IMR-90 (cell line): Measurements from ENCODE around the gene ERGIC1. TPM values are rescaled to one million over a fixed set of nuclear protein-coding genes. Genes with fewer than 3 reads are reported as not detected.

Experiments used
- ATAC-seq: fragments of 200-7000 bp; cut with Tn5 transposase; 2 replicates; pipeline ENCODE4 v1.9.1; 2020; ENCODE audit warnings: low read depth, mild to moderate bottlenecking, moderate library complexity
- BruUV-seq: library from RNA; stranded (reverse); fragments of 400-500 nt; replicated peaks from 2 replicates; lab custom pipeline; 2021; lab: Mats Ljungman, UMichigan
- CTCF ChIA-PET: fragments of 300-600 bp; formaldehyde crosslinking; extraction: SDS; loops from one replicate; lab custom pipeline; 2021; ENCODE audit warnings: antibody characterized with exemption; lab: Yijun Ruan, JAX
- POLR2A ChIA-PET: fragments of 300-600 bp; sonication (Branson Sonifier 250); formaldehyde crosslinking; loops from one replicate; lab custom pipeline; 2022; ENCODE audit warnings: antibody characterized with exemption; ENCODE audit not compliant: unreplicated experiment; lab: Charles Lee
- DNase-seq: peaks from one replicate; pipeline ENCODE4 v3.0.0; 2013
- H2AFZ ChIP-seq: replicated peaks from 2 replicates; pipeline ENCODE3; 2013; ENCODE audit warnings: low read length, mild to moderate bottlenecking; ENCODE audit not compliant: poor library complexity
- H2AK5ac ChIP-seq: 2 replicates; pipeline ENCODE4 v1.6.1; 2013; ENCODE audit warnings: low read depth, low read length, inconsistent platforms
- H2AK9ac ChIP-seq: replicated peaks from 2 replicates; pipeline ENCODE3; 2013; ENCODE audit warnings: mild to moderate bottlenecking, low read depth, low read length, moderate library complexity; ENCODE audit not compliant: poor library complexity
- H2BK120ac ChIP-seq: 2 replicates; pipeline ENCODE4 v1.6.1; 2013; ENCODE audit warnings: low read depth, low read length, inconsistent platforms
- H2BK15ac ChIP-seq: 3 replicates; pipeline ENCODE4 v1.6.1; 2013; ENCODE audit warnings: low read depth, low read length, inconsistent platforms
- H2BK20ac ChIP-seq: 2 replicates; pipeline ENCODE4 v1.6.1; 2013; ENCODE audit warnings: low read depth, mild to moderate bottlenecking, inconsistent platforms, low read length, moderate library complexity
- H2BK5ac ChIP-seq: 2 replicates; pipeline ENCODE4 v1.6.1; 2013; ENCODE audit warnings: mild to moderate bottlenecking, low read depth, low read length, inconsistent platforms; ENCODE audit not compliant: poor library complexity, severe bottlenecking
- H3K14ac ChIP-seq: replicated peaks from 2 replicates; pipeline ENCODE4 v1.6.1; 2013; ENCODE audit warnings: low read depth, low read length, inconsistent platforms
- H3K18ac ChIP-seq: 2 replicates; pipeline ENCODE4 v1.6.1; 2013; ENCODE audit warnings: low read depth, low read length, control low read depth
- H3K23ac ChIP-seq: 2 replicates; pipeline ENCODE4 v1.6.1; 2013; ENCODE audit warnings: low read depth, low read length, inconsistent platforms
- H3K27ac ChIP-seq: 2 replicates; pipeline ENCODE4 v1.5.1; 2013; ENCODE audit warnings: mild to moderate bottlenecking, control low read depth, low read length; ENCODE audit not compliant: insufficient read depth
- H3K27me3 ChIP-seq: 2 replicates; pipeline ENCODE4 v1.6.1; 2013; ENCODE audit warnings: low read length; ENCODE audit not compliant: control insufficient read depth, insufficient read depth
- H3K36me3 ChIP-seq: 2 replicates; pipeline ENCODE4 v1.6.1; 2013; ENCODE audit warnings: low read length, mixed read lengths; ENCODE audit not compliant: control insufficient read depth, insufficient read depth
- H3K4ac ChIP-seq: 2 replicates; pipeline ENCODE4 v1.6.1; 2013; ENCODE audit warnings: low read depth, low read length, inconsistent platforms
- H3K4me1 ChIP-seq: 2 replicates; pipeline ENCODE4 v1.6.1; 2013; ENCODE audit warnings: low read length, mixed read lengths; ENCODE audit not compliant: control insufficient read depth, insufficient read depth
- H3K4me2 ChIP-seq: 2 replicates; pipeline ENCODE4 v1.6.1; 2013; ENCODE audit warnings: low read depth, mild to moderate bottlenecking, control low read depth, low read length, moderate library complexity
- H3K4me3 ChIP-seq: 2 replicates; pipeline ENCODE4 v1.5.1; 2013; ENCODE audit warnings: low read depth, mild to moderate bottlenecking, control low read depth, low read length, moderate library complexity; ENCODE audit not compliant: insufficient read depth
- H3K56ac ChIP-seq: 2 replicates; pipeline ENCODE4 v1.6.1; 2013; ENCODE audit warnings: low read length, inconsistent platforms; ENCODE audit not compliant: insufficient read depth; ENCODE audit errors: extremely low read depth
- H3K79me1 ChIP-seq, 2 experiments: 2 replicates each; pipeline ENCODE4 v1.6.1; 2013; ENCODE audit warnings: low read length in 2 of 2, inconsistent platforms in 1 of 2, low read depth in 1 of 2
- H3K9ac ChIP-seq: 2 replicates; pipeline ENCODE4 v1.6.1; 2013; ENCODE audit warnings: low read depth, low read length, control low read depth
- H3K9me1 ChIP-seq: 2 replicates; pipeline ENCODE4 v1.6.1; 2013; ENCODE audit warnings: low read length, inconsistent platforms; ENCODE audit not compliant: insufficient read depth
- H3K9me3 ChIP-seq: 2 replicates; pipeline ENCODE4 v1.6.1; 2013; ENCODE audit warnings: low read length; ENCODE audit not compliant: control insufficient read depth, insufficient read depth
- H4K20me1 ChIP-seq: 2 replicates; pipeline ENCODE4 v1.6.1; 2013; ENCODE audit warnings: low read length, inconsistent platforms; ENCODE audit not compliant: insufficient read depth
- H4K5ac ChIP-seq: 2 replicates; pipeline ENCODE4 v1.6.1; 2013; ENCODE audit warnings: mild to moderate bottlenecking, low read depth, low read length, control low read depth
- H4K8ac ChIP-seq, 2 experiments: 2 replicates each; pipeline ENCODE4 v1.6.1; 2013; ENCODE audit warnings: low read depth in 2 of 2, low read length in 2 of 2, control low read depth in 1 of 2, inconsistent platforms in 1 of 2
- H4K91ac ChIP-seq: 2 replicates; pipeline ENCODE4 v1.6.1; 2013; ENCODE audit warnings: low read depth, low read length, inconsistent platforms; ENCODE audit not compliant: insufficient read depth
- CHD1 ChIP-seq: IDR thresholded peaks from 2 replicates; pipeline ENCODE4 v1.6.1; 2012; ENCODE audit warnings: low read depth, low read length, improper control_type of control experiment
- ELK1 ChIP-seq: fragments of 150-350 bp; IDR thresholded peaks from 2 replicates; pipeline ENCODE4 v1.6.1; 2016; ENCODE audit warnings: low read depth, mild to moderate bottlenecking, low read length, moderate library complexity, borderline replicate concordance
- FOS ChIP-seq: fragments of 150-350 bp; IDR thresholded peaks from 2 replicates; pipeline ENCODE4 v1.6.1; 2016; ENCODE audit warnings: low read depth, low read length
- MAFK ChIP-seq: IDR thresholded peaks from 2 replicates; pipeline ENCODE4 v1.6.1; 2012; ENCODE audit warnings: low read depth, low read length, improper control_type of control experiment
- MAZ ChIP-seq: IDR thresholded peaks from 2 replicates; pipeline ENCODE4 v1.6.1; 2012; ENCODE audit warnings: low read depth, mild to moderate bottlenecking, low read length, improper control_type of control experiment, moderate library complexity, borderline replicate concordance
- MXI1 ChIP-seq: IDR thresholded peaks from 2 replicates; pipeline ENCODE4 v1.6.1; 2012; ENCODE audit warnings: low read depth, mild to moderate bottlenecking, low read length, moderate library complexity, borderline replicate concordance
- NFE2L2 ChIP-seq: fragments of 150-350 bp; IDR thresholded peaks from 2 replicates; pipeline ENCODE4 v1.6.1; 2016; ENCODE audit warnings: low read depth, mild to moderate bottlenecking, low read length
- RAD21 ChIP-seq: IDR thresholded peaks from 2 replicates; pipeline ENCODE4 v1.6.1; 2012; ENCODE audit warnings: low read length, improper control_type of control experiment
- RCOR1 ChIP-seq: IDR thresholded peaks from 2 replicates; pipeline ENCODE4 v1.6.1; 2012; ENCODE audit warnings: mild to moderate bottlenecking, low read length, improper control_type of control experiment; ENCODE audit not compliant: insufficient replicate concordance
- RFX5 ChIP-seq: IDR thresholded peaks from 2 replicates; pipeline ENCODE4 v1.8.0; 2012; ENCODE audit warnings: low read depth, mild to moderate bottlenecking, low read length, moderate library complexity
- WGBS, 2 experiments: methylation state at CpG; one replicate each; pipeline versions ENCODE4 v1.1.5 to v1.1.7; 2013; ENCODE audit warnings: missing lambda C conversion rate in 2 of 2; ENCODE audit not compliant: insufficient read length in 1 of 2; ENCODE audit errors: extremely low coverage in 2 of 2; 5-methylcytosine and 5-hydroxymethylcytosine counted together
- dilution Hi-C: fragments of 300-500 bp; cut with HindIII; formaldehyde crosslinking; loops from one replicate; pipeline ENCODE4 v1.14.3; 2018; ENCODE audit warnings: low sequenced_read_pairs; ENCODE audit not compliant: unreplicated experiment
- in situ Hi-C: fragments of 300-500 bp; cut with MboI; formaldehyde crosslinking; loops from 3 replicates; pipeline ENCODE4 v1.14.3; 2019; ENCODE audit warnings: low sequenced_read_pairs, inconsistent platforms, mixed read lengths
- intact Hi-C: fragments of 100-400 bp; cut with micrococcal nuclease; formaldehyde crosslinking; loops from 2 replicates; pipeline ENCODE4 v1.10.0; 2022
- polyA plus RNA-seq, 3 experiments: library from polyadenylated mRNA; depleted of rRNA; stranded (reverse); fragments of >200 nt; gene quantifications; 2 replicates each; pipeline ENCODE4 v1.2.3, GENCODE V29; 2012; ENCODE audit warnings: low replicate concordance in 1 of 3
- total RNA-seq: library from RNA; depleted of rRNA; stranded (reverse); fragments of >200 nt; gene quantifications from 2 replicates; pipeline ENCODE4 v1.2.3, GENCODE V29; 2012
- TF ChIP-seq, protein P1 (sequence below): fragments of 150-350 bp; IDR thresholded peaks from 2 replicates; pipeline ENCODE4 v1.6.1; 2017; ENCODE audit warnings: mild to moderate bottlenecking, antibody characterized with exemption, low read length, low read depth
- TF ChIP-seq, protein P2 (sequence below): conservative IDR thresholded peaks from 2 replicates; pipeline ENCODE4 v1.5.1; 2012; ENCODE audit warnings: mild to moderate bottlenecking, low read depth, low read length, improper control_type of control experiment

Gene ERGIC1
- total and polyA plus RNA-seq, 2 of the 4 experiments (the other 2 are of a cell fraction) = 134 to 192 TPM

DNA sequence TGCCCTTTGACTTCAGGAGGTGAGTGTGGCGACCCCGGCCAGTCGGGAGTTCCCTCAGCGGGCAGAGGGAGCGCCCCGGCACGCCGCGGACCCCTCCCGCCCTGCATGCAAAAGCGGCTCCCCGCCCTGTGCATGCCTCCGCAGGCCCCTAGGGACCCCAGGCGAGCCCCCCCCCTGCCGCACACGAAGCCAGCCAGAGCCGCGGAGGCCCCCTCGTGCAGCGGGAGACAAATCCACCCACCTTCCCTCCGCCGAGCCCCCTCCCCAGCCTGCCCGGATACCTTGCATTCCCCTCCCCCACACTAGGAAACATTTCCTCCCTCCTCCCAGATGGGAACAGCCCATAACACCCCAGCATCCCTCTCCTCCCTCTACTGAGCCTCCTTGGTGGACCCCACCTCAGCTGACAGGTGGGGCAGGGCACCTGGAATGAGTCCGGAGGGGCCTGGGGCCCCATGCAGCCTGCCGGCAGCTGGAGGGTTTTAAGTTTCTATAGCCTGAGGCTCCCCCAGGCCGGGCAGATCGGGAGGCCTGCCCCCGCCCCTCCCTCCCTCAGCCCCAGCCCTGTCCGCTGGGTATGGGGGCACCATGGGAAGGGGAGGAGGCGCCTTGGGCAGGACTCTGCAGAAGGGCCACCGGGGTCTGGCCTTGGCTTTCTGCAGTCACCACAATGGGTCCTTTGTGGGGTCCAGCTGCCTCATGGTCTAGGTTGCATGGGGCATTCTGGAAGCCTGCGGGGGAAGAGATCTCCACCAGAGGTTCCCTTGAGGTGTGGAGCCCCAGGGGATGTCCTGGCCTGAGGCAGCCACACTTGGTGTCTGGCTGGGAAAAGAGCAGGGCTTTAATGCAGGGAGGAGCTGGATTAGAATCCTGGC, 601 bp downstream of the ERGIC1 start:
- peak overlapping the region; percentile 88 for H3K9ac ChIP-seq
- WGBS, 2 experiments = 0% methylated on average over 9 of the region's 32 CpGs; no CpG with 5 or more reads in 1 of the 2 experiments
- H4K91ac ChIP-seq = peak overlapping the region; percentile 82
- no peak for DNase-seq
- H3K4me2 ChIP-seq = peak overlapping the region; percentile 81
- in situ Hi-C loops (no loop called here), dilution Hi-C loops (no loop called here), intact Hi-C loops (loop anchor here (1.0 to 10.0 kb wide), 2 partner anchors 62 to 120 kb away; no protein-coding TSS in a partner anchor)
- H2BK15ac ChIP-seq = peak overlapping the region; percentile 59; the same call in 1 of the 3 replicates
- peak overlapping the region; percentile 75 for H2BK120ac ChIP-seq
- H4K8ac ChIP-seq = peak overlapping the region; percentile 81 to 85
- H3K36me3 ChIP-seq = peaks cover 19% of the 10 kb centered on the region
- peak overlapping the region; percentile 68 for H3K23ac ChIP-seq
- H3K18ac ChIP-seq = peak overlapping the region; percentile 82
- H2BK5ac ChIP-seq = peak overlapping the region; percentile 84
- H3K79me1 ChIP-seq = peaks cover 7 to 80% of the 10 kb centered on the region in 2 experiments; a peak in 3 of 4 replicates
- ATAC-seq = peak; percentile 15
- H3K56ac ChIP-seq = peak overlapping the region; percentile 87
- no peak overlapping the region for H2BK20ac ChIP-seq
- peak overlapping the region; percentile 71 for H3K4ac ChIP-seq
- peaks cover 23% of the 10 kb centered on the region for H3K4me1 ChIP-seq
- POLR2A ChIA-PET = no interaction called here
- peak overlapping the region; percentile 91 for H3K27ac ChIP-seq
- no TSS peak for BruUV-seq
- H4K20me1 ChIP-seq = 0 out of 2 replicates have a peak, but pooled peaks cover 12% of the 10 kb centered on the region
- peak overlapping the region; percentile 96 for H3K4me3 ChIP-seq
- peak overlapping the region; percentile 84 for H3K14ac ChIP-seq
- peak overlapping the region; percentile 83 for H2AK5ac ChIP-seq
- H4K5ac ChIP-seq = peak overlapping the region; percentile 59
- no peaks in the 10 kb centered on the region for H3K9me3 ChIP-seq
- H3K9me1 ChIP-seq = peaks cover 38% of the 10 kb centered on the region
- H3K27me3 ChIP-seq = no peaks in the 10 kb centered on the region
- H2AFZ ChIP-seq = peak overlapping the region; percentile 89
- peak overlapping the region; percentile 99 for H2AK9ac ChIP-seq
- CTCF ChIA-PET = interaction anchor here (0.8 kb wide), 1 partner anchor 28 kb away, joined by 3 read pairs; no protein-coding TSS in a partner anchor
- TF ChIP-seq RFX5 = no peak
- no peak for TF ChIP-seq RCOR1
- TF ChIP-seq, protein P1, sequence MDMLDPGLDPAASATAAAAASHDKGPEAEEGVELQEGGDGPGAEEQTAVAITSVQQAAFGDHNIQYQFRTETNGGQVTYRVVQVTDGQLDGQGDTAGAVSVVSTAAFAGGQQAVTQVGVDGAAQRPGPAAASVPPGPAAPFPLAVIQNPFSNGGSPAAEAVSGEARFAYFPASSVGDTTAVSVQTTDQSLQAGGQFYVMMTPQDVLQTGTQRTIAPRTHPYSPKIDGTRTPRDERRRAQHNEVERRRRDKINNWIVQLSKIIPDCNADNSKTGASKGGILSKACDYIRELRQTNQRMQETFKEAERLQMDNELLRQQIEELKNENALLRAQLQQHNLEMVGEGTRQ = no peak
- no peak for TF ChIP-seq MXI1
- 0 out of 2 replicates have a peak, but pooled peaks have one; percentile 9 for TF ChIP-seq CHD1
- no peak for TF ChIP-seq MAFK
- no peak for TF ChIP-seq NFE2L2
- TF ChIP-seq FOS = no peak
- peak; percentile 15; the same call in 1 of the 2 replicates for TF ChIP-seq RAD21
- no peak for TF ChIP-seq ELK1
- TF ChIP-seq MAZ = peak; percentile 19; the same call in 1 of the 2 replicates
- TF ChIP-seq, protein P2, sequence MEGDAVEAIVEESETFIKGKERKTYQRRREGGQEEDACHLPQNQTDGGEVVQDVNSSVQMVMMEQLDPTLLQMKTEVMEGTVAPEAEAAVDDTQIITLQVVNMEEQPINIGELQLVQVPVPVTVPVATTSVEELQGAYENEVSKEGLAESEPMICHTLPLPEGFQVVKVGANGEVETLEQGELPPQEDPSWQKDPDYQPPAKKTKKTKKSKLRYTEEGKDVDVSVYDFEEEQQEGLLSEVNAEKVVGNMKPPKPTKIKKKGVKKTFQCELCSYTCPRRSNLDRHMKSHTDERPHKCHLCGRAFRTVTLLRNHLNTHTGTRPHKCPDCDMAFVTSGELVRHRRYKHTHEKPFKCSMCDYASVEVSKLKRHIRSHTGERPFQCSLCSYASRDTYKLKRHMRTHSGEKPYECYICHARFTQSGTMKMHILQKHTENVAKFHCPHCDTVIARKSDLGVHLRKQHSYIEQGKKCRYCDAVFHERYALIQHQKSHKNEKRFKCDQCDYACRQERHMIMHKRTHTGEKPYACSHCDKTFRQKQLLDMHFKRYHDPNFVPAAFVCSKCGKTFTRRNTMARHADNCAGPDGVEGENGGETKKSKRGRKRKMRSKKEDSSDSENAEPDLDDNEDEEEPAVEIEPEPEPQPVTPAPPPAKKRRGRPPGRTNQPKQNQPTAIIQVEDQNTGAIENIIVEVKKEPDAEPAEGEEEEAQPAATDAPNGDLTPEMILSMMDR = 0 out of 2 replicates have a peak, but pooled peaks have one; percentile 5
